Osteoblast (primary cell): ENCODE results near the gene LHX3. TPM values are rescaled to one million over a fixed set of nuclear protein-coding genes. Genes with fewer than 3 reads are reported as not detected.

ENCODE experiments used
- DNase-seq: peaks from one replicate; pipeline ENCODE4 v3.0.0; 2011; ENCODE audit warnings: low spot score, mixed read lengths; ENCODE audit not compliant: insufficient read length; ENCODE audit errors: missing footprints
- H2AFZ ChIP-seq: 2 replicates; pipeline ENCODE4 v1.6.0; 2011; ENCODE audit warnings: mild to moderate bottlenecking, low read length
- H3K27ac ChIP-seq: 2 replicates; pipeline ENCODE4 v1.5.1; 2011; ENCODE audit warnings: mild to moderate bottlenecking, low read depth, low read length, moderate library complexity
- H3K27me3 ChIP-seq: 2 replicates; pipeline ENCODE4 v1.6.0; 2012; ENCODE audit warnings: mild to moderate bottlenecking, control low read depth, inconsistent platforms, low read length, moderate library complexity; ENCODE audit not compliant: insufficient read depth
- H3K36me3 ChIP-seq: 2 replicates; pipeline ENCODE4 v1.5.1; 2011; ENCODE audit warnings: mild to moderate bottlenecking, low read length, control low read depth, moderate library complexity; ENCODE audit not compliant: insufficient read depth
- H3K4me1 ChIP-seq: 2 replicates; pipeline ENCODE4 v1.5.1; 2011; ENCODE audit warnings: mild to moderate bottlenecking, low read length, control low read depth, moderate library complexity; ENCODE audit not compliant: insufficient read depth
- H3K4me2 ChIP-seq: 2 replicates; pipeline ENCODE4 v1.6.0; 2011; ENCODE audit warnings: mild to moderate bottlenecking, low read length; ENCODE audit not compliant: insufficient read depth
- H3K4me3 ChIP-seq: fragments of 200-600 bp; sonication (generic); 3 replicates; pipeline ENCODE4 v1.5.1; 2012; ENCODE audit warnings: mild to moderate bottlenecking, low read length, inconsistent platforms; ENCODE audit not compliant: insufficient read depth
- H3K79me2 ChIP-seq: 2 replicates; pipeline ENCODE4 v1.6.0; 2012; ENCODE audit warnings: mild to moderate bottlenecking, low read length, control low read depth, inconsistent platforms; ENCODE audit not compliant: insufficient read depth
- H3K9me3 ChIP-seq: 2 replicates; pipeline ENCODE4 v1.5.1; 2011; ENCODE audit warnings: low read depth, low read length, control low read depth
- H4K20me1 ChIP-seq: 2 replicates; pipeline ENCODE4 v1.6.0; 2012; ENCODE audit warnings: mild to moderate bottlenecking, low read length, control low read depth; ENCODE audit not compliant: insufficient read depth
- CTCF ChIP-seq: IDR thresholded peaks from 2 replicates; pipeline ENCODE4 v1.5.1; 2011; ENCODE audit warnings: mild to moderate bottlenecking, low read depth, low read length, moderate library complexity; ENCODE audit errors: extremely low read depth
- total RNA-seq: library from RNA; depleted of rRNA; stranded (reverse); fragments of >200 nt; gene quantifications from 2 replicates; pipeline ENCODE4 v1.2.3, GENCODE V29; 2012

Gene LHX3
- total RNA-seq, 1 donor = not detected

GRCh38 chr9:136246849-136247550 lies 42.1 kb upstream of the LHX3 start:
- Histone ChIP-seq H3K27me3 (peaks cover 42% of the 10 kb centered on the region), H2AFZ (no peak overlapping the region), H3K9me3 (no peaks in the 10 kb centered on the region), H3K79me2 (peaks cover 30% of the 10 kb centered on the region), H3K4me1 (peaks cover 18% of the 10 kb centered on the region), H3K27ac (no peak overlapping the region), H3K36me3 (no peaks in the 10 kb centered on the region), H3K4me2 (no peak overlapping the region), H4K20me1 (peaks cover 28% of the 10 kb centered on the region), H3K4me3 (no peak overlapping the region)
- TF ChIP-seq CTCF = no peak
- DNase-seq = no peak

GRCh38 chr9:136245219-136246150 lies 40.6 kb upstream of the LHX3 start, which contains the start of gene QSOX2:
TSS of gene QSOX2 (minus strand) at chr9:136245812. CDS start at chr9:136245803, 9 bp downstream.
- H3K27me3 ChIP-seq = peaks cover 37% of the 10 kb centered on the region
- H3K9me3 ChIP-seq = no peaks in the 10 kb centered on the region
- peak within 1 kb of the TSS; percentile 84 for H3K4me3 ChIP-seq
- peaks cover 40% of the 10 kb centered on the region for H4K20me1 ChIP-seq
- TF ChIP-seq CTCF = no peak
- H3K36me3 ChIP-seq = no peaks in the 10 kb centered on the region
- no peak within 1 kb of the TSS for H3K27ac ChIP-seq
- peak; percentile 98 for DNase-seq
- H2AFZ ChIP-seq = peak within 1 kb of the TSS; percentile 70
- peaks cover 18% of the 10 kb centered on the region for H3K4me1 ChIP-seq
- H3K79me2 ChIP-seq = peaks cover 44% of the 10 kb centered on the region
- H3K4me2 ChIP-seq = peak within 1 kb of the TSS; percentile 99

GRCh38 chr9:136244969-136245218 lies 40.0 kb upstream of the LHX3 start:
- Histone ChIP-seq H3K9me3 (no peaks in the 10 kb centered on the region), H3K79me2 (peaks cover 44% of the 10 kb centered on the region), H3K27ac (no peak overlapping the region), H4K20me1 (peaks cover 42% of the 10 kb centered on the region), H3K4me3 (peak overlapping the region; percentile 84), H3K4me1 (peaks cover 18% of the 10 kb centered on the region), H3K27me3 (peaks cover 31% of the 10 kb centered on the region), H3K36me3 (no peaks in the 10 kb centered on the region), H3K4me2 (peak overlapping the region; percentile 99), H2AFZ (peak overlapping the region; percentile 70)
- TF ChIP-seq CTCF = no peak
- no peak for DNase-seq
